ENCODE results near the gene RHBDF2.

DNA sequence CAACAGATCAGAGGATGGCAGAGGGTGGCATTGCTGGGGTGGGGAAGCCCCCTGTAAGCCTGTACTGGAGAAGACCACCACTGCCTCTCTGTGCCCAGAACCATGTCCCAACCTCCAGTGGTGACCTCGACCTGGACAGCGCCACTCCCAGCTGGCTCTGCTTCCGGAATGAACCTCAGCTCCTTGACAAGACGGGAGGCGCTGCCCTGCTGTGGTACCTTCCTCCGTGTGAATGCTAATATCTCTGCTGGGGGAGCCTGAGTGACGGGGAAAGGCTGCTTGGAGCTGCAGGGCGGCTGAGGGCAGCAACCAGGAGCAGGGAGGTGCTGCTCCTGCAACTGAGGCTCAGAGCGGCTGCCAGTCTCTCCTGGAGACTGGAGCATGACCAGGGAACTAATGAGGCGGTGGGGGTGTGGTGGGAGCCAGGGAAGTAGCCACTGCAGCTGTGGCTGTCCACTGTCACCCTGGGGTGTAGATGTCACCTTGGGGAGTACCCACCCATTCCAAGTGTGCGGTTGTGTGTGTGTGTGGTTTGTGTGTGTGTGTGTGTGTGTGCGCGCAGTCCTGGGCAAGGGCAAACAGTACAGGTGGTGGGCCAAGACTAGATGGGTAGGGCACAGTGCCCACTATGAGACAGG, 44.8 kb upstream of the RHBDF2 start:
- TF ChIP-seq, protein P1, sequence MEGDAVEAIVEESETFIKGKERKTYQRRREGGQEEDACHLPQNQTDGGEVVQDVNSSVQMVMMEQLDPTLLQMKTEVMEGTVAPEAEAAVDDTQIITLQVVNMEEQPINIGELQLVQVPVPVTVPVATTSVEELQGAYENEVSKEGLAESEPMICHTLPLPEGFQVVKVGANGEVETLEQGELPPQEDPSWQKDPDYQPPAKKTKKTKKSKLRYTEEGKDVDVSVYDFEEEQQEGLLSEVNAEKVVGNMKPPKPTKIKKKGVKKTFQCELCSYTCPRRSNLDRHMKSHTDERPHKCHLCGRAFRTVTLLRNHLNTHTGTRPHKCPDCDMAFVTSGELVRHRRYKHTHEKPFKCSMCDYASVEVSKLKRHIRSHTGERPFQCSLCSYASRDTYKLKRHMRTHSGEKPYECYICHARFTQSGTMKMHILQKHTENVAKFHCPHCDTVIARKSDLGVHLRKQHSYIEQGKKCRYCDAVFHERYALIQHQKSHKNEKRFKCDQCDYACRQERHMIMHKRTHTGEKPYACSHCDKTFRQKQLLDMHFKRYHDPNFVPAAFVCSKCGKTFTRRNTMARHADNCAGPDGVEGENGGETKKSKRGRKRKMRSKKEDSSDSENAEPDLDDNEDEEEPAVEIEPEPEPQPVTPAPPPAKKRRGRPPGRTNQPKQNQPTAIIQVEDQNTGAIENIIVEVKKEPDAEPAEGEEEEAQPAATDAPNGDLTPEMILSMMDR (IDR thresholded peaks at IDR 0.05), result no peak
- no peak for TF ChIP-seq POLR2A (IDR thresholded peaks at IDR 0.05)
